GM12873 (cell line): ENCODE data around the gene MX1.

Source experiments
- TF ChIP-seq, protein P1 (sequence below): IDR thresholded peaks from 2 replicates; pipeline ENCODE4 v1.5.1; 2012; ENCODE audit warnings: low read depth, mild to moderate bottlenecking, moderate library complexity, low read length, control low read depth; ENCODE audit not compliant: insufficient read depth; ENCODE audit errors: missing control alignments

Gene MX1

DNA sequence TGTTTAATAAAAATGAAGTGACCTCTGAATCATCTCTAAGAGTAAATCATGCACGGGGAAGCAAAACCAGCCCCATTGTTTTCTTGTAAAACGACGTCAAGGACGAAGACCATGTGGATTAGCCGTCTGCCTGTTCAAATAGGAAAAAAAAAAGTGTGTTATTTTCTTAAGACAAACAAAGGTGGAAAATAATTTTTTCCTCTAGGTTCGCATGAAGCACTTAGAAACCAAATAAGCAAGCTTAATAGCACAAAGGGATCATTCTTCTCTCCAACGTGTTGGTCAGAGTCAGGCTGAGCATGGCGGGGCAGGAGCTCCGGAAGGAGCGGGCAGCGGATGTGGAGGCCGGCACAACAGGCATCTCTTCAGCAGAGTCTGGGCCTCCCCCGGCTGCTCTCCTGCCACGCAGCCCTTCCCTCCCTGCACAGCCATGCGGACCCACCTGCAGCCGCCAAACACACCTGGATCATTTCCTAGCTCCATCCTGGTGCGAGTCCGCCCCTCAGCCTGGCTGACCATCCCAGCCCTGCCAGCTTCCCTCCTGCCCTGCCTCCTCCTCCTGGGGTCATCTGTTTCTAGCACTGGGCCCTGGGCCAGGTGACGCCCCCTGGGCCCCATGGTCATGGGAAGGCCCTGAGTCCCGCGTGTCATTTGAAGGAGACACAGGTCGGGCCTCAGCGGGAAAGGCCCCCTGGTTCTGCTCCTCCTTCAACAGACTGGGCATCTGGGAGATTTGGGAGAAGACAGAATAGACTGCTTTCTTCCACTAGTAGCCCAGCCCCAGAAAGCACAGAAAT lies 40.2 kb downstream of the MX1 start:
- TF ChIP-seq, protein P1, sequence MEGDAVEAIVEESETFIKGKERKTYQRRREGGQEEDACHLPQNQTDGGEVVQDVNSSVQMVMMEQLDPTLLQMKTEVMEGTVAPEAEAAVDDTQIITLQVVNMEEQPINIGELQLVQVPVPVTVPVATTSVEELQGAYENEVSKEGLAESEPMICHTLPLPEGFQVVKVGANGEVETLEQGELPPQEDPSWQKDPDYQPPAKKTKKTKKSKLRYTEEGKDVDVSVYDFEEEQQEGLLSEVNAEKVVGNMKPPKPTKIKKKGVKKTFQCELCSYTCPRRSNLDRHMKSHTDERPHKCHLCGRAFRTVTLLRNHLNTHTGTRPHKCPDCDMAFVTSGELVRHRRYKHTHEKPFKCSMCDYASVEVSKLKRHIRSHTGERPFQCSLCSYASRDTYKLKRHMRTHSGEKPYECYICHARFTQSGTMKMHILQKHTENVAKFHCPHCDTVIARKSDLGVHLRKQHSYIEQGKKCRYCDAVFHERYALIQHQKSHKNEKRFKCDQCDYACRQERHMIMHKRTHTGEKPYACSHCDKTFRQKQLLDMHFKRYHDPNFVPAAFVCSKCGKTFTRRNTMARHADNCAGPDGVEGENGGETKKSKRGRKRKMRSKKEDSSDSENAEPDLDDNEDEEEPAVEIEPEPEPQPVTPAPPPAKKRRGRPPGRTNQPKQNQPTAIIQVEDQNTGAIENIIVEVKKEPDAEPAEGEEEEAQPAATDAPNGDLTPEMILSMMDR = no peak

DNA sequence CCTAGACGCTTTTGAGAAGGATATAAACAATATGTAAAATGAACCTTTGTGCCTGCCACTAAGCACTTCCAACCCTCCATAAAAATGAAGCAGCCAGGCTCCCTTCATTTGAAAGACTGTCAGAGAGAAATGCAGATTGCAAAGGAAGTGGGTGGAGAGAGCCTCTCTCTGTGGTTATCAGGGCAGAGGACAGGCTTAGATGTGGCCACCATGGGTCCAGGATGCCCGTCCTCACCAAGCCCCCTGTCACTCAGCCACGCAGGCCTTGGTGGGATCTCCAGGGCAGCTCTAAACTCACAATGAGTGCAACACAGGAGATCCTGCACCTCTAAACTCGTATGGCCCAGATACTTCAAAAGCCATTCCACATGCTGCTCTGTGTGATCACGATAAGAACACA lies 44.0 kb downstream of the MX1 start:
- TF ChIP-seq, protein P1 = no peak

DNA sequence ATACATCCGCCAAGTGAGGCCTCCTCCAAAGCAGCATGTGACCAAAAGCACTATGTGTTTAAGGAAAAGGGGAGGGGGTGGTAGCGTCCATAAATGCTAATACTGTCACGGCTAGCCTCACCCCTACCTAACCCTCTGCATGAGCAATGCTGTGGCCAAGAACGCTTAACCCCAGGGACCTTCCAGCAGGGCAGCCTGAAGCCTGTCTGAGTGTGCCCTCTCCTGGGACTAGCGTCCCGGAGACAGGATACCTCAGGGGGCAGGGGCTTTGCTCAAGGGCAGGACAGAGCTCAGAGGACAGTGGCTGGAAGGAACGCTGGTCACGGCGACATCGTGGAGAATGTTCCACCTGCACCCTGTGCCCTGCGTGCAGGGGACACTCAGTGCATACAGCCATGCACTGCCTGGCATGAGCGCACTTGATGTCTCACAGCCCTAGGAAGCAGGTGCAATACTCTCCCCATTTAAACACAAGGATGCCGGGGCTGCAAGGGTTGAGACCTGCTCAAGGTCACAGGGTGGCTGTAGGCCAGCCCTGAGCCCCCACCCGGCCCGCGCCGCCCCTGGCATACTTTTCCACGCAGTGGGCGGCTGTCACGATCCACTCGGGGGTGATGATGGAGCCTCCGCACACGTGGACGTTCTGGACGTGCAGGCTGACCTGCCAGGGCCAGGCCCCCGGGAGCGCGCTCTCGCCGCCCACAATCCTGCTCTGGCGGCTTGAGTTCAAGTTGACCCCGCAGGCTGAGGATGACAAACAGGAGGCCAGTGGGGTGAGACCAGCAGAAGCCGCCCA lies 46.9 kb downstream of the MX1 start:
- TF ChIP-seq, protein P1 = no peak

DNA sequence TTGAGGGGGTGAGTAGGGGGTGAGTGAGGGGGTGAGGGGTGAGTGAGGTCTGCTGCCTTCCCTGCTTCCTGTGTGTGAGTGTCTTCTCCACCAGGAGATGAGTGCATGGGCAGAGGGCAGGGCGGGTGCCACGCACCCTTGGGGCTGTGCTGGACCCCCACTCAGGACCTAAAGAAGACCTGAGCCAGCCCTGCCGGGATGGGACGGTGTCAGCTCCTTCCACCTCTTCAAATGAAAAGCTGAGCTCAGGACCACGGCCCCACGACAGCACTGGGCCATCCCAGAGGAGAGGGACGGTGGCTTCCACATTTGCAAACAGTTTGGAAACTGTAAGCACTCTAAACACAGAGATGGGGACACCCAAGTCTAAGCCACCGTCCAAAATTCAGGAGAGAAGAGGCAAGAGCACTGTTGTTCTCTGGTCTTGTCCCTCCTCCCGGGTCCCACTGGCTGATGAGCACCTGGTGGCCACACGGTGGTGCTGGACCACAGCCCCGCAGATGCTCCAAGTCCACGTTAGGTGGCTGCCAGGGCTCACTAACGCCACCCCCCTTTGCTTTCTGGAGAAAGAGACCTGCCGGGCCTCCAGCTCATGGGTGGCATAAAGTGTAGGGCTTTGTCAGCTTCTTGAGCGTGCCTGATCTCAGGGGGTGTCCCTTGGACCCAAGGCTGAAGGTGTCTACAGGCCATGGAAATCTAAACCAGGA lies 49.8 kb downstream of the MX1 start:
- TF ChIP-seq, protein P1 = no peak

DNA sequence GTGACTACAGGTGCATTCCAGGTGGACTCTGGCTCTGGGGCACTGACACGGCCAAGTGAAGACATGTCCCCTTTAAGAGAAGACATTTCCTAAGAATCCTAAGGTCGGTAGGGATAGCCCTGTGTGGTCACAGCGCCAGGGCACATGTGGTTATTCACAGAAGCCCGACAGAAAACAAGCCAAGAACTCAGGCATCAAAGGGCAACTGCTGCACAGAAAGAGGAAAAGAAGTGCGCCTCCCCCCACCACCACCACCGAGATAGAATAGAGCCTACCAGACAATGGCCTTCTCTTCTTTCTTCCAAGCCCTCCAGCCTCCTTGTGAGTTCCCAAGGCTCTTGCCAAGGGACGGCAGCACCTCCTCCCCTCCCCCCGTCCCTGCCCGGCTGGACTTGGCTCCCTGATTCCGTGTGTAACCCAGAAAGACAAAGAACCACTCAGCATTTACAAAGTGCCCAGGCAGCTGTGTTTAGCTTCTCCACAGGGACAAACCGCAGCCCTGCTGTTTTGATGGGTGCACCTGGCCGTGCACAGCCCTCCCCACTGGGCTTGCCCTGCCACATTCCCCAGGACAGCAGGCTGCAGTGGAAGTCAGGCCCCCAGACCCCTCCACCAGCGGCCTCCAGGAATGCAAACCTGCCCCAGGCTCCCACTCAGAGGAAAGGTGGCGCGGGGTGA lies 51.7 kb downstream of the MX1 start:
- TF ChIP-seq, protein P1 = no peak

DNA sequence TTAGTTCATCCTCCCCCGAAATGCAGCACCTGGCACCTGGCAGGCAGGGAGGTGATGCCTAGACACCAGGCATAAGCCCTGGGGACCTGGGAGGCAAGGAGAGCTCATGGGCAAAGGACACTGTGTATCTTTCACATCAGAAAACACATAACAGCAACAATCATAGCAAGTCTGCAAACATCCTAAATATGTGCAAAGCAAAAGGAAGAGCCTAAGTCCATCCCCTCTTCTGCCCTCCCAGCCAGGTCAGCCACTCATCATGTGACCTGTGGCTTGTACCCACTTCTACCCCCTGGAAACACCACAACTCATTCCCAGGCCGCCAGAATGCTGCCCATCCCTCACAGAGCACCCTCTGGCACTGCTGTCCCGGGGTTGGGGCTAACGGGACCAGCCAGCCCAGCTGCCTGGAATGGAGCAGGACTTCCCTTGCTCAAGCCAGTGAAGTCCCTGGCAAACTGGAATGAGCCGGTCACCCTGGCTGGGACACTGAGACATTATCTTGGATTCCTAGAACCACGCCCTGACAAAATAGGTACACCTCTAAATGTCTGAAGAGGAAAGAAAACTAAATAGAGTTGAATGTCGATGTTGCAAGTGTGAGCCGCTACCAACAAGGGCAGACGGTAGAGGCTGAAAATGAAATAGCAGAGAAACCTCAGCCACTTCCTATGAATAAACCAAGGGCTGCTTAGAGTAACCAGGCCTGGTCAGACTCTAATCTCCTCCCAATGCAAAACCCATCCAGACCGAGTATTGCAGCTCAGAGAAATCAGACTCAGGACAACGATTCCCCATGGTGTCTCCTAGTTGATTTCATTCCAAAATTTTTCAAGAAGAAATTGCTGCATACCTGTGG lies 52.5 kb downstream of the MX1 start:
- TF ChIP-seq, protein P1 = no peak
